ENCODE measurements around the gene RARA. TPM values are rescaled to one million over a fixed set of nuclear protein-coding genes. Genes with fewer than 3 reads are reported as not detected.

The RARA gene
- total RNA-seq, 4 donors from 2014 or later = 26.7 to 61.5 (median 35.9) TPM

GRCh38 chr17:40315678-40316570 lies 6.9 kb downstream of the RARA start:
- ATAC-seq (ENCODE audit: low FRiP score) = no peak
- TF ChIP-seq, protein P1, sequence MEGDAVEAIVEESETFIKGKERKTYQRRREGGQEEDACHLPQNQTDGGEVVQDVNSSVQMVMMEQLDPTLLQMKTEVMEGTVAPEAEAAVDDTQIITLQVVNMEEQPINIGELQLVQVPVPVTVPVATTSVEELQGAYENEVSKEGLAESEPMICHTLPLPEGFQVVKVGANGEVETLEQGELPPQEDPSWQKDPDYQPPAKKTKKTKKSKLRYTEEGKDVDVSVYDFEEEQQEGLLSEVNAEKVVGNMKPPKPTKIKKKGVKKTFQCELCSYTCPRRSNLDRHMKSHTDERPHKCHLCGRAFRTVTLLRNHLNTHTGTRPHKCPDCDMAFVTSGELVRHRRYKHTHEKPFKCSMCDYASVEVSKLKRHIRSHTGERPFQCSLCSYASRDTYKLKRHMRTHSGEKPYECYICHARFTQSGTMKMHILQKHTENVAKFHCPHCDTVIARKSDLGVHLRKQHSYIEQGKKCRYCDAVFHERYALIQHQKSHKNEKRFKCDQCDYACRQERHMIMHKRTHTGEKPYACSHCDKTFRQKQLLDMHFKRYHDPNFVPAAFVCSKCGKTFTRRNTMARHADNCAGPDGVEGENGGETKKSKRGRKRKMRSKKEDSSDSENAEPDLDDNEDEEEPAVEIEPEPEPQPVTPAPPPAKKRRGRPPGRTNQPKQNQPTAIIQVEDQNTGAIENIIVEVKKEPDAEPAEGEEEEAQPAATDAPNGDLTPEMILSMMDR (IDR thresholded peaks at IDR 0.05) = no peak
- DNase-seq (ENCODE audit: low spot score) = peak; percentile 21

DNA sequence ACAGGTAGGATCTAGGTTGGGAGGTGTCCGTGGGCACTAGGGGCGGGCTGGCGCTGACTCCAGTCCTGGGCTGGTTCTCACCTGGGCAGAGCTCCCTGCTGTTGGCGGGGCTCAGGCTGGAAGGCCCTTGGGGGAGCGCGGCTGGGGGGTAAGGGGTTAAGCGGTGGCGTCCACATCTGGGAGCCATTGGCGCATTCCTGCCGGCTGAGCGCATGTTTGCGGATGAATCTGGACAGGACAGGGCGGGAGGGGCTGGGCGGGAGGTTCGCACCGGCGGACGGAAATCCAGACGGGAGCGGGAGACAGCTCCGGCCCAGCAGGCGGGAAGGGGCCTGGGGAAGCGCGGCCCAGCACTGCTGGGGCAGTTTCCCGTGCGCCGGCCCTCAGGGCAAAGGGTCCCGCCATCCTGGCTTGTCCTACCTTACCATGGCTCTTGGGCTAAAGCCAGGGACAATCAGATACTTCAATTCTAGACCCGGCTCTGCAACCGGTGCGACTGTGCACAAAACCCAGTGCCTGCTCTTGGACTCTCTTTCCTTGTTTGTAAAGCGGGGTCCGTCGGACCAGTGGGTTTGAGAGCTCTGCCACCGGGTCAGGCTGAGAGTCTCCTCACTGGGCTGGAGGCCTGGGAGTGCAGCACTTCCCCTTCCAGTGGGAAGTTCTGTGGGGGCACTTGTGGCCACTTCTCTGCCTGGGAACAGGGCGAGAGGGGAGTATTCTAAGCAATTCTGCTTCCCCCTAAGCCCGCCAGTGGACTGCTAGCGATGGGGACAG lies 7.8 kb downstream of the RARA start:
- no peak for ATAC-seq (ENCODE audit: low FRiP score)
- peak; percentile 23 for DNase-seq (ENCODE audit: low spot score)

GRCh38 chr17:40317345-40317873 lies 8.4 kb downstream of the RARA start:
- TF ChIP-seq, protein P1 (IDR thresholded peaks at IDR 0.05) = no peak
- DNase-seq (ENCODE audit: low spot score) (peak; percentile 29), ATAC-seq (ENCODE audit: low FRiP score) (no peak)

More for the DNA sequence above, 7.8 kb downstream of the RARA start:
- TF ChIP-seq, protein P1 (IDR thresholded peaks at IDR 0.05) = no peak

- ATAC-seq (ENCODE audit: low FRiP score) (peak; percentile 84), DNase-seq (ENCODE audit: low spot score) (peak; percentile 90)
- TF ChIP-seq, protein P1 (IDR thresholded peaks at IDR 0.05) = no peak
Observed at GRCh38 chr17:40317880-40318829, 9.2 kb downstream of the RARA start.

GRCh38 chr17:40318830-40319391 lies 9.9 kb downstream of the RARA start:
- TF ChIP-seq, protein P1 (IDR thresholded peaks at IDR 0.05) = no peak
- peak; percentile 18 for DNase-seq (ENCODE audit: low spot score)
- ATAC-seq (ENCODE audit: low FRiP score) = no peak

All from omental fat pad (tissue), 4 donors.